Activated T-cell treated with anti-CD3 and anti-CD28 coated beads, Interleukin-2, amount 50 U/mL, for 1 hour (primary cell): ENCODE data around the gene EEF1AKMT1.
"Not testable (repeated sequence)": the region's sequence is repeated elsewhere in the genome, so short reads cannot be mapped to it uniquely, and the experiment has no call there.

Experiments used
- DNase-seq: peaks from one replicate; pipeline ENCODE4 v3.0.0-alpha.2; 2020

EEF1AKMT1 gene

DNA sequence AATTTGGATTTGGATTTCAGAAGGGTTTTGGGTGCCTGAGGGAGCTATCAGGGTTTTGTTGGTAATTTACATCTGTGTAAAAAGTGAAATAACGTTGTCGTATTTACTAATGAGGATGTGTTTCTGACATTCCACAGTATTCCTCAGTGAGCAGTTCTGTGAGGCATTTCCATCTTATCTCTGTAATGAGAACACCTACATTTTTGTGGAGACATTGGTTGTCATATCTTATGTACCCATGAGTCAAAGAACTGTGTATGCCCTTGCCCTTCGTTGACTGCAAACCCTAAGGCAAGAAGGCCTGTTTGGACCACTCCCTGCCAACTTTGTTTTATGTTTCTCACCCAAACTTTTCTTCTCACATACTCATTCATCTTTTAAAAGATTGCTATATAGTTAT is 84.5 kb downstream of the EEF1AKMT1 start:
- no peak for DNase-seq

DNA sequence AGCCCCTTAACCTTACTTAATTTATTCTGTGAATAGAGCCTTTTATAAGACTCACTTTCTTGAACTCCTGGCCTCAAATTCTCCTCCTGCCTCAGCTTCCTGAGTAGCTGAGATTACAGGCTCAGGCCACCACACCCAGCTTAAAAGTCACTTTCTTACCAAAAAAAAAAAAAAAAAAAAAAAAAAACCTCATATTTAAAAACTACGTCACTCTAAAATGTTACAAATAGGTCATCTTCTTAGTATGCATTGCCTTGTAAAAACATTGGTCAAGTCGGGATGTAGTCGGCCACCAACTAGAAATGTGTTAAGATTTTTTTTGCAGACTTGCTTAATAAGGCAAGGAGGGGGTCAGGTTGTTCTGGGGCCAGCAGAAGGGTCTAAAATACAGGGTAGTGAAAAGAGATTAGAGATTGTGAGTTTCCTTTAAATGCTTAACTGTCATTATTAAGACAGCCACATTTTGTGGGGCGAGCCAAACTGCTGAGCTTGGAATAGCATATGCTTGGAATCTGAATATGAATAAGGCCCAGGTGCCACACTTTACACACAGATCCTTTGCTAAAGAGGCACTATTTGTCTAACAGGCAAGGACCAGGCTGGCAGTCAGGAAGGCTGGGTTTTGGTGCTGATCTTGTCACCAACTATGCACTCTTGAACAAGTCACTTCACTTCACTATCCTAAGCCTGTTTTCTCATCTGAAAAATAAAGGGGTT is 86.7 kb downstream of the EEF1AKMT1 start:
- DNase-seq = no peak

DNA sequence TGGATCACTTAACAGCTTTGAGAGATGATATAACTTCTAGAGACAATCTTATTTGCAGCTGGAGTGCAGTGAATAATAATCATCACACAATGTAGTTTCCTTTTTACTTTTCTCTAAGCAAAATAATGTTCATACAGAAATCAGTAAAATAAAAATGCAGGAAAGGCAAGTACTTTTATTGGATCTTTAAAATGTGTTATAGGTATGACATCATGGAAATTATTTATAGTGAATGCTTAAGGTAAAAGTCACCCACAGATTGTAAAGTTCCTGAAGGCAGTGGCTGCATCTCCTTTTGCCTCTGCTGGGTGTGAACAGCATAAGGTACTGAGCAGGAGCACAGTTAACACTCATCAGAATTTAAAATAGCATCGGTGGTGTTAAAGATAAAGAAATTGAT is 87.6 kb downstream of the EEF1AKMT1 start:
- no peak for DNase-seq

GRCh38 chr13:20685092-20685491 is 88.7 kb downstream of the EEF1AKMT1 start:
- no peak for DNase-seq

GRCh38 chr13:20684546-20684945 is 89.2 kb downstream of the EEF1AKMT1 start:
- no peak for DNase-seq

DNA sequence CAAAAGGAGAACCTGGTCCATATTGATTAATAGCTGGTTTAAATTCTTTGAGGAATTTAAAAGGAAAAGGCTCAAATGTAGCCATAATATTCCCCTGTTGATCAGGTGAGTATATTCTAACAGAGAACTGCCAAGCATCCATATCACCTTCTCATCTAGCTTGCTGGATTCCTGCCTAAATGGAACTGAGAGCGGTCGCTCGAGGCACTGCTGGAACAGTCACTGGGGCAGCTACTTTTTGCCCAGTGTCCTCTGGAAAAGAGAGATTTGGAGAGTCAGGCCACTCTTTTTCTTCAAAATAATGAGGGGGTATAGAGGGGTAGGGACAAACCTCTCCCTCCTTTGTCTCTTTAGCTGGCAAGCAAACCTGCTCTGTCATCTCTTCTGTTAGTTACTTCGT is 89.7 kb downstream of the EEF1AKMT1 start:
- DNase-seq = no peak

GRCh38 chr13:20682061-20682460 is 91.7 kb downstream of the EEF1AKMT1 start:
- no peak for DNase-seq

- DNase-seq = not testable (repeated sequence)
Observed at GRCh38 chr13:20681481-20681880, 92.3 kb downstream of the EEF1AKMT1 start.

DNA sequence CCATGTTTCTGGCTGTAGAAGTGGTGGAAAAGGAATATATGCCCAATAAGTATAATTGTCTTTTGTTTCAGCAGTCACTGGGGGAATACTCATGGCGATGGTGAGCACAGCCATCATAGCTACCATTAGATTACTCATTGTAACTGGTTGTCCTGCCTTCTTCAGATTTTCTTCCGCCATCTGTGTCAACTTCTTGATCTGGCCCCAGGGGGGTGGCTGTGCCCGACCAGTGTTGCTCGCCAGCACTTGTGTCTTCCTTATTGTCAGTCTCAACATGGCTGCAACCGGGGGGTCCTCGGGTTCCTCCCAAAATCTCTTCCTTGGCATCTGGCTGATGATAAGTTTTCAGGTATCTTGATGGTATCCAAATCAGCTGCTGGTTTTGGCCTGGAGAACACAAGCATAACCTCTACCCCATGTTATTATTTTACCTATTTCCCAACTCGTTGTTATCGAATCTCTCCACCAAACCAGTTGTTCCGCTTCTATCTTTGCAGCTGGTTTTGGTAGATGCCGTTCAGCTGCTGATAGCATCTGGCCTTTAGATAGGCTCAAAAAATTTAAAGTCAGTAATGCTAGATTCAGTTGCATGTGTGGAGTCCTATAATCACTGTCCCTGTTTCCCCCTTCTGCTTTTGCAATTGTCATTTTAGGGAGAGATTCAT is 93.2 kb downstream of the EEF1AKMT1 start:
- DNase-seq = no peak

DNA sequence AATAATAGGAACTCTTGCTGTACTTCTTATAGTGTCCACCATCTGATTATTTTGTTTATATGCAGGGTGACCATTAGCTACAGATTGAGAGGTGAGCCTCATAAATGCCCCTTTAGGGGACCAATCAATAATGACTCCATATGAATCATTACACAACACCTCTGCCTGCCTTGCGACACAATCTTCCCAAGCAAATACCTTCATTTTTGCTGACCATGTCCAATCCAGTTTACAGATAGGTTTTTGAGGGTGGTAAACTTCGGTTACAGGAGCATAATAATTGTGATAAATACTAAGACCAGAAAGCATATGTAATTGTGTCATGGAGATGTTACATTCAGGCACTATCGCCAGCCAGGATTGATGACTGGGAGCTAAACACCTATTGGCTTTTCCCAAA is 93.9 kb downstream of the EEF1AKMT1 start:
- no peak for DNase-seq
